ENCODE results near the gene CKS2. TPM values are rescaled to one million over a fixed set of nuclear protein-coding genes. Genes with fewer than 3 reads are reported as not detected.

Gene CKS2
- total RNA-seq, 1 donor from 2014 or later: 11.6 TPM

DNA sequence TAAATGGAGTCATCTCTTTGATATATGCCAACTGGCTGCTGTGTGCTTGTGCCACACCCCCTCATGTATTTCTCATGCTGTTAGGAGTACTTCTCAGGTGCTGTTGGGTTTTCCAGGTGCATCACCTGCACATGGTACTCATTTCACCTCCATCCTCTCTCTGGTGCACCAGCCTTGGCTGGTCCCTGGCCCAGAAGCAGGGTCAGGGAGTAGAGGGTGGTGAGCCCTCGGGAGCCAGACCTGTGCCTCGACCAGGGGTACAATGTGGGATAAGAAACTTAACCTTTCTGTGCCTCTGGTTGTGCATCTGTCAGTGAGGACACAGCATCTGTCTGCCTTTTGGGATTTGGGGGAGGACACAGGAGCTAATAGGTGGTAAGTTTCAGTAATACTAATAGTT lies 45.8 kb downstream of the CKS2 start:
- H3K9me3 ChIP-seq (replicated peaks): no peaks in the 10 kb centered on the region
- H3K4me1 ChIP-seq: peaks cover 61% of the 10 kb centered on the region
- H3K27me3 ChIP-seq (ENCODE audit: low read depth): no peaks in the 10 kb centered on the region
- intact Hi-C loops (cut with micrococcal nuclease): no loop called here
- H3K36me3 ChIP-seq: peaks cover 89% of the 10 kb centered on the region
- no peak overlapping the region for H3K4me3 ChIP-seq
- TF ChIP-seq, protein P1, sequence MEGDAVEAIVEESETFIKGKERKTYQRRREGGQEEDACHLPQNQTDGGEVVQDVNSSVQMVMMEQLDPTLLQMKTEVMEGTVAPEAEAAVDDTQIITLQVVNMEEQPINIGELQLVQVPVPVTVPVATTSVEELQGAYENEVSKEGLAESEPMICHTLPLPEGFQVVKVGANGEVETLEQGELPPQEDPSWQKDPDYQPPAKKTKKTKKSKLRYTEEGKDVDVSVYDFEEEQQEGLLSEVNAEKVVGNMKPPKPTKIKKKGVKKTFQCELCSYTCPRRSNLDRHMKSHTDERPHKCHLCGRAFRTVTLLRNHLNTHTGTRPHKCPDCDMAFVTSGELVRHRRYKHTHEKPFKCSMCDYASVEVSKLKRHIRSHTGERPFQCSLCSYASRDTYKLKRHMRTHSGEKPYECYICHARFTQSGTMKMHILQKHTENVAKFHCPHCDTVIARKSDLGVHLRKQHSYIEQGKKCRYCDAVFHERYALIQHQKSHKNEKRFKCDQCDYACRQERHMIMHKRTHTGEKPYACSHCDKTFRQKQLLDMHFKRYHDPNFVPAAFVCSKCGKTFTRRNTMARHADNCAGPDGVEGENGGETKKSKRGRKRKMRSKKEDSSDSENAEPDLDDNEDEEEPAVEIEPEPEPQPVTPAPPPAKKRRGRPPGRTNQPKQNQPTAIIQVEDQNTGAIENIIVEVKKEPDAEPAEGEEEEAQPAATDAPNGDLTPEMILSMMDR (IDR thresholded peaks at IDR 0.05; ENCODE audit: borderline replicate concordance): no peak
- DNase-seq: no peak
- no peak overlapping the region for H3K27ac ChIP-seq (replicated peaks)

- no peak overlapping the region for H3K4me3 ChIP-seq
- H3K27me3 ChIP-seq (ENCODE audit: low read depth): no peaks in the 10 kb centered on the region
- no peaks in the 10 kb centered on the region for H3K9me3 ChIP-seq (replicated peaks)
- peaks cover 89% of the 10 kb centered on the region for H3K36me3 ChIP-seq
- H3K4me1 ChIP-seq: peaks cover 53% of the 10 kb centered on the region
- no peak for DNase-seq
- TF ChIP-seq, protein P1 (IDR thresholded peaks at IDR 0.05; ENCODE audit: borderline replicate concordance): no peak
- intact Hi-C loops (cut with micrococcal nuclease): no loop called here
- no peak overlapping the region for H3K27ac ChIP-seq (replicated peaks)
These were observed 46.6 kb downstream of the CKS2 start for GRCh38 chr9:89357331-89358197.

DNA sequence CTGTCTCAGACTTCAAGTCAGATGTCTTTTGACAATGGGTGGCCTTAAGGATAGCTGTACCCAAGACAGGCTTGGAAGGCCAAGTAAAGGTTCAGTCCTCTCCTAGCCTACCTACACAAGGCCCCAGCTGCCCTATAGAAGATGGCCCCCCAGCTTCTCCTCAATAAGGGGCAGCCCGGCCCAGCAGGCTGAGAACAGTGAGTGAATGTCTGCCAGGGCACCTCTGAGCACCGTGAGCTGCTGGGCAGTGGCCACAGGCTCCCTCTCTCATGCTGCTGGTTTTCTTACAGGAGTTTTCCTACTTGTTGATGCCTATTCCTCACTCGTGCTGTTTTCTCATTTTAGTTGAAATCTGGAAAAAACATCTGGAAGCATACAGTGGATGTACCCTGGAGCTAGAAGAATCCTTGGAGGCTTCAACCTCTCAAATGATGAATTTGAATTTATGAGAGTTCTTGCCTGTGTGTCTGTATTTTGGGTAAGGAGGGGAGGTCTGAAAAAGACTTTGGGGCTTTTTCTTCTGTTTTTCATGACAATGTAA lies 47.5 kb downstream of the CKS2 start:
- no peak overlapping the region for H3K4me3 ChIP-seq
- H3K27ac ChIP-seq (replicated peaks): peak overlapping the region; percentile 51
- no peaks in the 10 kb centered on the region for H3K27me3 ChIP-seq (ENCODE audit: low read depth)
- H3K36me3 ChIP-seq: peaks cover 84% of the 10 kb centered on the region
- peaks cover 44% of the 10 kb centered on the region for H3K4me1 ChIP-seq
- DNase-seq: no peak
- H3K9me3 ChIP-seq (replicated peaks): no peaks in the 10 kb centered on the region
- intact Hi-C loops (cut with micrococcal nuclease): no loop called here
- TF ChIP-seq, protein P1 (IDR thresholded peaks at IDR 0.05; ENCODE audit: borderline replicate concordance): no peak

- TF ChIP-seq, protein P1 (IDR thresholded peaks at IDR 0.05; ENCODE audit: borderline replicate concordance): no peak
- DNase-seq: no peak
- H3K27me3 ChIP-seq (ENCODE audit: low read depth): no peaks in the 10 kb centered on the region
- peaks cover 39% of the 10 kb centered on the region for H3K4me1 ChIP-seq
- no peaks in the 10 kb centered on the region for H3K9me3 ChIP-seq (replicated peaks)
- peaks cover 79% of the 10 kb centered on the region for H3K36me3 ChIP-seq
- intact Hi-C loops (cut with micrococcal nuclease): no loop called here
- H3K4me3 ChIP-seq: no peak overlapping the region
- H3K27ac ChIP-seq (replicated peaks): peak overlapping the region; percentile 51
These were observed 48.0 kb downstream of the CKS2 start for GRCh38 chr9:89358985-89359384.

GRCh38 chr9:89359751-89360261 lies 48.8 kb downstream of the CKS2 start:
- peak overlapping the region; percentile 51 for H3K27ac ChIP-seq (replicated peaks)
- TF ChIP-seq, protein P1 (IDR thresholded peaks at IDR 0.05; ENCODE audit: borderline replicate concordance): no peak
- intact Hi-C loops (cut with micrococcal nuclease): no loop called here
- H3K27me3 ChIP-seq (ENCODE audit: low read depth): no peaks in the 10 kb centered on the region
- no peaks in the 10 kb centered on the region for H3K9me3 ChIP-seq (replicated peaks)
- H3K36me3 ChIP-seq: peaks cover 70% of the 10 kb centered on the region
- H3K4me3 ChIP-seq: no peak overlapping the region
- peaks cover 31% of the 10 kb centered on the region for H3K4me1 ChIP-seq
- DNase-seq: no peak
